RPMI7951 (cell line): ENCODE data around the gene CPAMD8. TPM values are rescaled to one million over a fixed set of nuclear protein-coding genes. Genes with fewer than 3 reads are reported as not detected.
"Not testable (repeated sequence)": the region's sequence is repeated elsewhere in the genome, so short reads cannot be mapped to it uniquely, and the experiment has no call there.

Source experiments
- DNase-seq: peaks from one replicate; pipeline ENCODE4 v3.0.0-alpha.2; 2012; ENCODE audit warnings: low read depth
- total RNA-seq: library from RNA; depleted of rRNA; stranded (reverse); fragments of >200 nt; shearing (Covaris generic); gene quantifications from 2 replicates; pipeline ENCODE4 v1.2.3, GENCODE V29; 2014

CPAMD8 gene
- total RNA-seq, 1 experiment from 2014 or later, result 2.6 TPM

DNA sequence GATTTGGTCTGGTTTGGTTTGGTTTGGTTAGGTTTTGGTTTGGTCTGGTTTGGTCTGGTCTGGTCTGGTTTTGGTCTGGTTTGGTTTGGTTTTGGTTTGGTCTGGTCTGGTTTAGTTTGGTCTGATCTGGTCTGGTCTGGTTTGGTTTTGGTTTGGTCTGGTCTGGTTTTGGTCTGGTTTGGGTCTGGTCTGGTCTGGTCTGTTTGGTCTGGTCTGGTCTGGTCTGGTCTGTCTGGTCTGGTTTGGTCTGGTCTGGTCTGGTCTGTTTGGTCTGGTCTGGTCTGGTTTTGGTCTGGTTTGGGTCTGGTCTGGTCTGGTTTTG, 151.7 kb downstream of the CPAMD8 start:
- DNase-seq, result not testable (repeated sequence)

GRCh38 chr19:16874250-16874977, 152.2 kb downstream of the CPAMD8 start:
- no peak for DNase-seq

GRCh38 chr19:16873594-16873993, 153.0 kb downstream of the CPAMD8 start:
- DNase-seq, result no peak

- DNase-seq, result no peak
These were observed 153.9 kb downstream of the CPAMD8 start for GRCh38 chr19:16872728-16873127.

GRCh38 chr19:16871871-16872270, 154.7 kb downstream of the CPAMD8 start:
- DNase-seq, result no peak

- DNase-seq, result no peak
These were observed 157.2 kb downstream of the CPAMD8 start for GRCh38 chr19:16869331-16869972.

- DNase-seq, result no peak
These were observed 158.0 kb downstream of the CPAMD8 start for GRCh38 chr19:16868423-16869130.

DNA sequence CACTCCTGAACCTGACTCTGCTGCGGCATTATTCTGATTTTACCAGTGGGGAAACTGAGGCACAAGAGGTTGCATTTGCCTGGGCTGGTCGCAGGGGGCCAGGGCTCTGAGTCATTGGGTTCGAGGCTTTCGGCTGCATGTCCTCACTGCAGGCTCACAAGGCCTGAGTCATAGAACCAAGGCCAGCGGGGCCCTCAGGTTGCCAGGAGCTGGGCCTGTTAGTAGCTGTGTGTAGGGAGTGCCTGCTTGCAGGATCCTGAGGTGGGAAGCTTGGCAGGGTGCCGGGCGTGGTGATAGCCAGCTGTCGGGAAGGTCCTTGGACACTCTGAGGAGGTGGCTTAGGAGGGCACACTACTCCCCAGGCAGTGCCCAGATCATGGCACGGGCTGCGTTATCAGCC, 159.4 kb downstream of the CPAMD8 start:
- DNase-seq, result no peak

DNA sequence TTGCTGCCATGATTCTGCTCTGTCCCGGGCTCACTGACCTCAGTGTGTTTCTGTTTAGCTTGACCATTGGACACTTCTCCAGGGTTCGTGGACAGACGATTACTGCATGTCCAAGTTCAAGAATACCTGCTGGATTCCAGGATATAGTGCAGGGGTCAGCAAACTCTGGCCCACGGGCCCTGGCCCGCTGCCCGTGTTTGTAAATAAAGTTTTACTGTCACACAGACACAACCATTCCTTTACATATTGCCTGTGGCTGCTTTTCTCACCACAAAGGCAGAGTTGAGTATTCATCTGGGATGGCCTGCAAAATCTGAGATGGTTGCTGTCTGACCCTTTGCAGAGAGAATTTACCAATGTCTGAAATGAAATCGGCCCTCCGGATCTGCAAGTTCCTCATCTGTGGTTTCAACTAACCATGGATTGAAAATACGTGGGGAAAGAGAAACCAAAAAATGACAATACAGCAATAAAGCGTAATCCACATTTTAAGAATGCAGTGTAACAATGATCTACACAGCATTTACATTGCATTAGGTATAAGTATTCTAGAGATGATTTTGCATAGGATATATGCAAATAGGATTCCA, 163.7 kb downstream of the CPAMD8 start:
- no peak for DNase-seq

DNA sequence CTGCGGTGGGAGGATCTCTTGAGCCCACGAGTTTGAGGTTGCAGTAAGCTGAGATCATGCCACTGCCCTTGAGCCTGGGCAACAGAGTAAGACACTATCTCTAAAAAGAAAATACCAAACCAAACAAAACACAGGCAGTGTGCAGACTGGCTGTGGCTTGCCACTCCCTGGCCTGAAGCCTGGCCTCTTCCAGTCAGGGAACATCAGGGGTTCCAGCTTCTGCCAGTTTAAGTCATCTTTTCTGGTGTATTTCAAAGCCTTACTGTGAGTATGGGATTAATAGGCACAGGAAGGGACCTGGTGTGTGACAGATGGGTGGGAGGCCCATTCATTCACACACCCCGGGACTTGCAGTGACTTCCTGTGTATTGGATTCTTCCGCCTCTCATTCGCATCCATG, 164.8 kb downstream of the CPAMD8 start:
- no peak for DNase-seq

DNA sequence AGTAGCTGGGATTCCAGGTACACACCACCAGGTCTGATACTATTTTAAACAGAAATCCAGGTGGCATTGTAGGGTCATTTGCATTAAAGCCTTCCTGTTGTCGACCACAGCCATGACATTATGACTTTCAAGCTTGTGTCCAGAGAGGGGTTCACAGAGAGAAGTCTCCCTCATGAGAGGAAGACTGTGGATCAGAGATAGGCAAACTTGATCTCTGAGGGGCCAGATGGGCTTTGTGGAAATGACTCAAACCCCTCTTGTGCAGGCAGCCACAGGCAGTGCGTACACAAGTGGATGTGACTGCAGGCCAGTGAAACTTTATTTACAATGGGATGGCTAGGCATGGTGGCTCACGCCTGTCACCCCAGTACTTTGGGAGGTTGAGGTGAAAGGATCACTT, 165.6 kb downstream of the CPAMD8 start:
- no peak for DNase-seq

GRCh38 chr19:16860118-16860517, 166.5 kb downstream of the CPAMD8 start:
- peak; percentile 95 for DNase-seq

GRCh38 chr19:16859626-16860025, 167.0 kb downstream of the CPAMD8 start:
- DNase-seq, result no peak

DNA sequence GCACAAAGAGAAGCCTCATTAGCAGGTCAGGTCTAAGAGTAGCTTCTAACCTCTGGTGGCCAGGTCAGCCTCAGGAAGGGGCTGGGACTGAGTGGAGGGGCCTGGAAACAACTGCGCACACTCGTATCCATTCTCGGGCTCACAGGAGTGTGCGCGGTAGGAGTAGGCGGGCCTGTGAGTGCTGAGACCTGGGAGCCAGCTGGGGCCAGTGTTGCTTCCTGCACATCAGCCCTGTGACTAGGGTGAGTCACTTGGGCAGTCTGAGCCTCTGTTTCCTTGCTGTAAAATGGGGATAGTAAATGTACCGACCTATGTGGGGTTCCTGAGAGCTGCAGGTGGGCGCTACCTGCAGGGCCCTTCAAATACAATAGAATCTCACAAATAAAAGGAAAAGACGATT, 170.5 kb downstream of the CPAMD8 start:
- no peak for DNase-seq

- DNase-seq, result no peak
These were observed 173.5 kb downstream of the CPAMD8 start for GRCh38 chr19:16853066-16853465.

DNA sequence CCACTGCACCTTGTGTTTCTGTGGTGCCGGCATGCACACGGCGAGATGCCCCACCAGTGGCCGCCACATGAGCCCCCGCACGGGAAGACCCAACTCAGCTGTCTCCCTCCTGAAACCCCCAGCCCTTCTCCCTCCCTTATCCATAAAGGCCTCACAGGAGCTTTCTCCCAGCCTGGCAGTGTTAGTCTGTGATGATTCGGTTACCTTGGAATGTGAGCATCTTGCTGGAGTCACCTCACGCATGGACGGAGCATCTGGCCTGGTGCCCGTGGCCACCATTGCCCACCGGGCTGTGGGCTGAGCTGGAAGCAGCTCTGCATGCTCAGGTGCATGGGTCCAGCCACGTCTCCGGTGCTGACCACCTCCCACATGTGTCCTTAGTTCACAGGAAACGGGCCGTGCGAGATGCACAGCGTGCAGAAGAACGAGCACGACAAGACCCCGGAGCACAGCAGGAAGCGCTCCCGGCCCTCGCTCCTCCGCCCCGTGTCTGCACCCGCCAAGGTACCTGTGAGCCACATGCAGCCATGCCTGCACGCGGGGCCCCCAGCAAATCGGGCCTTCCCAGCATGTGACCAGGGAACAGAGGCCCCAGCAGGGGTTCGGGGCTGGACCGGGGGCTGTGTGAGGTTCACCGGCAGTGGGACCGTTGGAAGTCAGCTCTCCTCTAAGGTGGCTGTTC, 175.4 kb downstream of the CPAMD8 start:
- DNase-seq, result peak; percentile 51

- no peak for DNase-seq
These were observed 176.5 kb downstream of the CPAMD8 start for GRCh38 chr19:16850133-16850532.

DNA sequence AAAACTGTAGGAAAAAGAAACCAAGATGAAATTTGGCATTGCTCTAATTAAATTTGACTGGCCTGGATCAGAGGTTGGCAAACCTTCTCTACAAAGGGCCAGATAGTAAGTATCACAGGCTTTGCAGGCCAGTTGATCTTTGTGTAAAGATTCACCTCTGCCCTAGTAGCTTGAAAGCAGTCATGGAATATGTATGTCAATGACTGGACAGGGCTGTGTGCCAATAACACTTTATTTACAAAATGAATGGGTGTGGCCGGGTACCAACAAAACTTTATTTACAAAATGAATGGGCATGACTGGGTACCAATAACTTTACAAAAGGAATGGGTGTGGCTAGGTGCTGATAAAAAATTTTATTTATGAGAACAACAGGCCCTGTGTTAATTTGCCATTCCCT, 177.4 kb downstream of the CPAMD8 start:
- DNase-seq, result no peak

DNA sequence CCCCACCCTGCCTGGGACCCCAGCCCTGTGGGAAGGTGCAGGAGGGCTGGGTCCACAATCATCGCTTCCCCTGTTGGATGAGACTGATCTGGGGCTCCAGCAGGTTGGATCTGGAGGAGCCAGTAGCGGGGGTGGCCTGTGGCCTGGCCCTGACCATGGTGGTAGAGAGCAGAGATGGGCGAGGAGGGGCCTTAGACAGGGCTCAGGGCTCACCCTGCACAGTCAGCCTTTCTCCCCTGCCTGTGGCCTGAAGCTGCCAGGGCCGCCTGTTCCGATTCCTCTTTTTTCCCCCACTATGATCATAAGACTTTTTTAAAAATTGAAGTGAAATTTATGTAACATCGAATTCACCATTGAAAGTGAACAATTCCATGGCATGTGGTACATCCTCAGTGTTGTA, 179.2 kb downstream of the CPAMD8 start:
- no peak for DNase-seq

DNA sequence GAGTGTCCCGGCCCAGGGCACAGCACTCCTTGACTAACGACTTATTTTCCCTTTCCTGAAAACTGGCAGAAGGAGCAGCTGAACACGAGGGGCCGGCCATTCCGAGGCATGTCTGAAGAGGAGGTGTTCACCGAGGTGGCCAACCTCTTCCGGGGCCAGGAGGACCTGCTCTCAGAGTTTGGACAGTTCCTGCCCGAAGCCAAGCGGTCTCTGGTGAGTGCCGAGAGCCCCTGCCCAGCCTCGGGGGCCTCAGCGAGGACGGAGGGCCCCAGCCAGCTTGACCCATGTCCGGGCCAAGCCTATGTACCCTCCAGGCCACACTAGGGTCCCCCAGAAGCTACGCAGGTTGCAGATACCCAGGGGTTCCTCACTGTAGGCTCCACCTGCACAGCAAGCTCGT, 179.7 kb downstream of the CPAMD8 start:
- DNase-seq, result no peak
